ENCODE results near the gene TP53I3.
"Not testable (repeated sequence)": the region's sequence is repeated elsewhere in the genome, so short reads cannot be mapped to it uniquely, and the experiment has no call there.

Gene TP53I3, protein sequence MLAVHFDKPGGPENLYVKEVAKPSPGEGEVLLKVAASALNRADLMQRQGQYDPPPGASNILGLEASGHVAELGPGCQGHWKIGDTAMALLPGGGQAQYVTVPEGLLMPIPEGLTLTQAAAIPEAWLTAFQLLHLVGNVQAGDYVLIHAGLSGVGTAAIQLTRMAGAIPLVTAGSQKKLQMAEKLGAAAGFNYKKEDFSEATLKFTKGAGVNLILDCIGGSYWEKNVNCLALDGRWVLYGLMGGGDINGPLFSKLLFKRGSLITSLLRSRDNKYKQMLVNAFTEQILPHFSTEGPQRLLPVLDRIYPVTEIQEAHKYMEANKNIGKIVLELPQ

DNA sequence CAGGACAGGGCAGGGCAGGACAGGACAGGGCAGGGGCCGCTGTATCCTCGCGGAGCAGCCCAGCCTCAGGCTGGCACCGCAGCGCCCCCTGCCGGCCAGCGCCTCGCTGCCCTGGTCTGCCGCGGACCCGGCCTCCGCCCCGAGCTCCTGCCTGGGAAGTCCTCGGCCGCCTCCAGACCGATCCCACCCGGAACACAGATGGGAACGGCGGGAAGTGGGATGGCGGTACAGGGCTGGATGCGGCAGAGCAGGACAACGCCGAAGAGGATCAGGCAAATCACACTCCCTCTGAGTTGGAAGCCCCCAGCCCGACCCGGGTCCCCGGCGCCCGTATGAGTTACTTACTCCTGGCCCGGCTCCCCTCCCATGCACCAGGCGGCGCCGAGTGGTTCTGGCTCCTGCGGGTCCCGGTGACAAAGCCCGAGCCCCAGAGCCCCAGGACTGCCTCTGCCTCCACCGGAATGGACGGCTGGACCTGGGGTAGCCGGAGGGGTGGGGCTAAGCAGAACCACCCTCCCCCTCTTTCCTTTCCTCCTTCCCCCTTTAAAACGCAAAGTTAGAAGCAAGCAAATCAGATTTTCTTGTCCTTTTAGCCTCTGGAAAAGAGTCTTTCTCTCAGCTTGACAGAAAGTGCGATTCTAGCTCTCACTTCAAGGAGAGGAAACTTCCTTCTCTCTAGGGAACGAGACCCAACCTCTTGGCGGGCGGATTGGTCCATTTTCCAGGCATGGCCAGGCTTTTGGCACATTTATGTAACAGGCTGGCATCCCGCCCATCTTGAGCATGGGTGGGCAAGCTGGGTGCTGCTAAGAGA, at the start of gene TP53I3:
Gene TP53I3, minus strand, starts transcription at position 449 of the 814 bp plus-strand sequence. CDS start 508 bp downstream, outside the sequence.
- DNase-seq (ENCODE audit: low read depth in 2 of 2) = peak; percentile 77 to 78

DNA sequence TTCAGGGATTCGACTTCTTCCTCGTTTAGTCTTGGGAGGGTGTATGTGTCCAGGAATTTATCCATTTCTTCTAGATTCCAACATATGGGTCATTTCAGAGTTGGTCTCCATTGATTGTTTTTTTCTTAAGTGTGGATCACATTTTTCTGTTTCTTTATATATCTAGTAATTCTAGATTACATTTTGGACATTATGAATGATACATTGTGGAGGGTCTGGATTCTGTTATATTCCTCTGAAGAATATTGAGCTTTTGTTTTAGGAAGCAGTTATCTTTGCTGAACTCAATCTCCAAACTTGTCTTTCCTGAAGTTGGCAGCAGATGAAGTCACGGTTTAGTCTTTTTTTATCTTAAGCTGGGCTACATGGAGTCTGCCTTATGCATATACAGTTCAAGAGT, 47.9 kb upstream of the TP53I3 start:
- DNase-seq (ENCODE audit: low read depth in 2 of 2) = no peak

DNA sequence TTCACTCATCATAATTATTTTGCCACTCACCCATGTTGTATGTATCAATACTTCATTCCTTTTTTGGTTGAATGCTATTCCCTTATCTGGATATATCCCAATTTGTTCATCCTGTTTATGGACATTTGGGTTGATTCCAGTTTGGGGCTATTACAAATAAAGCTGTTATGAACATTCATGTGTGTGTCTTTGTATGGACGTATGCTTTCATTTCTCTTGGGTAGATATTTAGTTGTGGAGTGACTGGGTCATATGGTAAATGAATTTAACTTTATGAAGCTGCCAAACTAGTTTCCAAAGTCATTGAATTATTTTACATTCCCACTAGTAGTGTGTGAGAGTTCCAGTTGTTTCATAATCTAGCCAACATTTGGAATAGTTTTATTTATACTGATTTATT, 41.3 kb upstream of the TP53I3 start:
- no peak for DNase-seq (ENCODE audit: low read depth in 2 of 2)

DNA sequence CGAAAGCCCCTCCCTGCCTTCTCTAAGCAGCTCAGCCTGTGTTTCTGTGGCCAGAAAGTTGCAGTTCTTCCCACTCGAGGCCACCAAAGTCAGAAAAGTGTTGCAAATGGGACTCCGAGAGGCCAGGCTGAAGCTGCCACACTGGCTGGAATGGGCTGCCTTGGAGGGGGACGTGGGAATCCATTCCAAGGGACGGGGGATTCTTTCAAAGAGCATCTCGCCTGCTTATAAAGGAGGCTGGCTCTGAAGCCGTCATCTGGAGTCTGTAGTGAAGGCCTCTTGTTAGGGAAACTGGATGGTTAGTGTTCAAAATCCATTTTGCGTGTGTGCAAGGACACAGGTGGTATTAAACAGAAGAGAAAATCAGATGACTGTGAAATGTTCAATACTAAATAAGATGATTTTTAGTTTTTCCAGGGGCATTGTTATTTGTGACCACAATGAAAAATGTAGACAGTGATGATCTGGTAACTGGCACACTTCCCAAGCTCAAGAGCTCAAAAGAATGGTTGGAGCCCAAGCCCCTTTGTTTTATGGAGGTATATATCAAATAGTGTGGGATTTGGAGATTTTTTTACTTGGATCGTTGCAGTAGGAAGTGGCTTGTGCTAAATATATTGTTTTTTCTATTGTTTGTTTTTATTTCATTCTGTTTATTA, 39.4 kb upstream of the TP53I3 start:
- no peak for DNase-seq (ENCODE audit: low read depth in 2 of 2)

DNA sequence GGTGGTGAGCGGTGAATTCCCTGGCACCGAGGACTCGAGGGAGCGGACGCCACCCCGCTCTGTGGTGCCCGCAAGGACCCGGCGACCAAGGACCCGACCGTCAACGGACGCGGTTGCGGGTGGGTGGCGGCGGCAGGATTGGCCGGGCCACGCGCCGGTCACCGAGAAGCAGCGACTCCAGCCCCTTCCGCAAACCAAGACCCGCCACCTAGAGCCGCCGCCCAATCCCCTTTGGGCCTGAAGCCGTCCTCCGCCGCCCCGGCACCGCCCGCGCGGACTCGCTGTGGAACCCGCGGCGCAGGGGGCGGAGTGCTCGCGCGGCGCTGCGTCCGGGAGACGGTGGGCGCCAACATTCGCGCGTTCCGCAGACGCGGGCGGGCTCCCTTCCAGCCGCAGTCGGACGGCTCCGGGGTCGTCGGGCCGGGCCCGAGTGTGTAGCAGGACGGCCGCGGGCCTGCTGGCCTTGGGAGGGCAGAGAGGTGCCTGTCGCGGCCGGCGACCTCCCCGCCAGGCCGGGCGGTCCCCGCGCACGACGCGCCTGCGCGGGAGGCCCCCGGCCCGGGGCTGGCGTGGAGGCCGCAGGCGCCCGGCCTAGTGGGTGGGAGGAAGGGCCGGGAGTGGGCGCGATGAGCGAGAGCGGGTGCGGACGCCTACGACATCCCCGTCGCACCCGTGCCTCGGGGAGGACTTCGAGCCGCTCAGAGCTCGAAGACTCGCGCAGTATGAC, 38.7 kb upstream of the TP53I3 start, which contains the start of the genes FAM228B and PFN4:
Gene FAM228B, plus strand, starts transcription at position 275 of the 727 bp plus-strand sequence. CDS start 893 bp downstream, outside the sequence.
Gene PFN4, minus strand, starts transcription at position 140 of the 727 bp plus-strand sequence. CDS start 799 bp downstream, outside the sequence.
- peak; percentile 26 to 57 for DNase-seq (ENCODE audit: low read depth in 2 of 2)

DNA sequence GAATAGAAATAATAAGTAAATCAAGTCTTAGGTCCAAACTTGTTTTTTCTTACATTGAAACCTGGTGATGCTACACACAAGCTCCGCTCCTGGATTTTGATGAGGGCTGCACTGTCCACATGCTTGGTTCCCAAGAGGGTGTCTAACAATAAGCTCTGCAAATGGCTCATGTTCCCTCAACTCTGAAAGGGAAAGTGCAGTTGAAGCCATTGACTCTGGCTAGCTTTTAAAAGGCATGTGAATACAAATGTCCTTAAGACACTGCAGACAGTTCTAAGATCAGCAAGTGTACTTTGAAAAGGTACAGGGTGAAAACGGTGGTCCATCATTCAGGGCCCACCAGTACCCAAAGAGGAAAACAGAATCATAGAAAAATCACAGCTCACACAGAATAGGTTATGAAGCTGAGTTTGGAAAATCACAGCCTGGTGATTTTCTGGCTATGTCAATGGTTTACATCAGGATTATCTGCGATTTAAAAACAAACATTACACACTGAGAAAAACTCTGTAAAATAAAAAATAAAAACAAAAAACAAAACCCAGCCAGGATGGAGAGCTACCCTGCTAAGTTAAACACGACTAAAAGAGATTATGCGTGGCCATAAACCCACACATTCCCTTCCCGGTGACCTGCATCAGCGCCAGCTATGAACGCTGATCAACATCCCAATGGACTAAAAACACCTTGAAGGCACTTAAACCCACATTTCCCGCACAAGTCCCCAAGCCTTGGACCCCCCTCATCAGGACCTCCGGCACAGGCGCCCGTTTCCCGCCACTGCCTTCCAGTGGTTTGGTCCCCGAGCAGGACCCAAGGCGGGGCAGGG, 37.9 kb upstream of the TP53I3 start:
- no peak for DNase-seq (ENCODE audit: low read depth in 2 of 2)

DNA sequence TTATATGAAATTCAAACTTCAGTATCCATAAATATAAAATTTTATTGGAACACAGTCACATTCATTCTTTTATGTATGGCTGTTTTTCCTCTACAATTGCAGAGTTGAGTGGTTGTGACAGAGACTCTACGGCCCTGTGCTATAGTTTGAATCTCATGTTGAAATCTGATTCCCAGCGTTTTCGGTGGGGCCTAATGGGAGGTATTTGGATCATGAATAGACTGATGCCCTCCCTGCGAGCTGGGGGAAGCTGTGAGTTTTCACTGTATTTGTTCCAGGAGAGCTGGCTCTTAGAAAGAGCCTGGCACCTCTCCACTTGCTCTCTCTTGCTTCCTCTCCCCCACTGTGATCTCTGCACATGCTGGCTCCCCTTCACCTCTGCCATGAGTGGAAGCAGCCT, 36.8 kb upstream of the TP53I3 start:
- DNase-seq (ENCODE audit: low read depth in 2 of 2) = no peak

DNA sequence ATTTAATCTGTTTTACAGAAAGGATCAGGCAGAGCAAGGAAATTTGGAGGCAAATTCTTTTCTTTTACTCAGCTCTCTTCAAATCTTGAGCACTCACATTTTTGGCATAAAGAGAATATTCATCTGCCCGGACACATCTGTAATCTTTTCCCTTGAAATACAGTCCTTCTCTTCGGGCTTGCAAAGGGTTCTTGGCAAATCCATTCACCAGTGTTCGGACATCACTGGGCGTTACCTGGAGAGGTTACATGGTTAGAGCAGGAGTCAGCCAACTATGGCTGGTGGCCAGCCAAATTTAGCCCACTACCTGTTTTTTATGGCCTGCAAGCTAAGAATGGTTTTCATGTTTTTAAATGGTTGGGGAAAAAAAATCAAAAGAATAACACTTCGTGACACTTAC, 36.4 kb upstream of the TP53I3 start:
- DNase-seq (ENCODE audit: low read depth in 2 of 2) = no peak

DNA sequence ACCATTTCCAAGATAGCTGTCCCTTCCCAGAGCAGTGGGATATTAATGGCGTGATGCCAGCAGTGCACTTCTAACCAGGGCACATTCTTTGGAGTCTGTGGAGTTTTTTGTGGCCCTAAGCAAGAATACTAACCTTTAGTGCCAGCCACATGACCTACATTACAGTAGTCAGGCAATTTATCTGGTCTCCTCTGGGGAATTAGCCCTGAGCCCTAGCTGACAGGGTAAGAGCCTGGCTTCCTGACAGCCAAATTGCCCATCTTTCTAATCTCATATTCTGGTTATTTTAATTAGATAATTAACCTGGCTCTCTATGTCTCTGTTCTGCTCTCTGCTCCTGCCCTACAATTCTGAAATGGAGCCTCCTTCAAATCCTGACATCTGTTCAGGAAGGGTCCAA, 33.3 kb upstream of the TP53I3 start:
- no peak for DNase-seq (ENCODE audit: low read depth in 2 of 2)

DNA sequence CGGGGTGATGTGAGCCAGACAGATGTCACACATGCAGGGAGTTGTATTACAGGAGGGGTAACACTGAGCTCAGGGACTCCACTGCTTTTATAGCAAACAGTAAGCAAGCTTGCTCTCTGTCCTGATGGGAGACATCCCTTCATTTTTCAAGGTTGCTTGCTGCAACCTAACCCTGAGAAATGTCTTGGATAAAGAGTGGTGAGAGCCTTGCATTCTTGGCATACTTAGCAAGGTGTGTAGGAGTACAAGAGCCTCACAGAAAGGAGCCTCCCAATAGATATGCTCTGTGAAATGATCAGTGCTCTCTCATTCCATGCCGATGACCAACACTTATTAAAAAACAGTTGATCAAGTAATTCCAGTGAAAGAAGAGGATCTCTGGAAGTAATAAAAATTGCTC, 30.4 kb upstream of the TP53I3 start:
- no peak for DNase-seq (ENCODE audit: low read depth in 2 of 2)

DNA sequence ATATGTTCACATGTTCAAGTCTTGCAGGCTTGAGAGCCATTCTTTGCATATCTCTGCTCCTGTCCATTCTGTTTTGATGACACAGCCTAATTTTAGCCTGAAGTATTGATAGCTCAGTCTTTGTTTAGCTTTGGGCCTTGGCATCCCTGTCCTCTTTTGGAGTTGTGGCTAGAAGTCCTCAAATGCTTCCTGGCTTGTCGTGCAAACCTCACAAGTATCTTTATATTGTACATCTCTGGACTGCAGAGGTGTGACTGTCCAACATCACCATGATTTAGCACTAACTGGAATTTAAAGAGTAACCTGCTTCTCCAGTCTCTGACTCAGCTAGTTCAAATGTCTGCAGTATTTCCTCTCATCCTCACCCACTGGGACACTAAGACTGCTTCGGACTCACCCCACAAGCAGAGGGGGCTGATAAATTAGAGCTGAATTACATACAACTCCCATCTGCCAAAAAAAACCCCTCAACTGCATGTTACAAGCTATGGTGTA, 26.8 kb upstream of the TP53I3 start:
- DNase-seq (ENCODE audit: low read depth in 2 of 2) = no peak

DNA sequence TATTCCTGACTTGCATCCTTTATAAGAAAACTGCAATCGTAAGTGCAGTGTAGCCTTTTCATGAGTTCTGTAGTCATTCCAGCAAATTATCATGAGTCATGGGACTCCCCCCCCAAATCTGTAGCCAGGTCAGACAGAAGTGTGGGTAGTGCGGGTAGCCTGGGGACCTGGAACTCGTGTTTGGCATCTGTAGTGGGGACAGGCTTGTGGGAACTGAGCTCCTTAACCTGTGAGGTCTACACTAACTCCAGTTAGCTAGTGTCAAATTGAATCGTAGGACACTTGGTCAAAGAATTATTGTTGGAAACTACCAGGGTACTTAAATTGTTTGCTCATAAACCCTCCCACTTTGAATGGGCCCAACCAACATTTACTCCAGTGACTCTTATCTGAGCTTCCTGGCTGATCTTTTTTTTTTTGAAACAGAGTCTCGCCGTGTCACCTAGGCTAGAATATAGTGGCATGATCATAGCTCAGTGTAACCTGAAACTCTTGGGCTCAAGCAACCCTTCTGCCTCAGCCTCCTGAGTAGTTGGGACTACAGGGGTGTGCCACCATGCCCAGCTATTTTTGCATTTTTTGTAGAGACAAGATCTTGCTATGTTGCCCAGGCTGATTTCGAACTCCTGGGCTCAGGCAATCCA, 26.1 kb upstream of the TP53I3 start:
- DNase-seq (ENCODE audit: low read depth in 2 of 2) = no peak

DNA sequence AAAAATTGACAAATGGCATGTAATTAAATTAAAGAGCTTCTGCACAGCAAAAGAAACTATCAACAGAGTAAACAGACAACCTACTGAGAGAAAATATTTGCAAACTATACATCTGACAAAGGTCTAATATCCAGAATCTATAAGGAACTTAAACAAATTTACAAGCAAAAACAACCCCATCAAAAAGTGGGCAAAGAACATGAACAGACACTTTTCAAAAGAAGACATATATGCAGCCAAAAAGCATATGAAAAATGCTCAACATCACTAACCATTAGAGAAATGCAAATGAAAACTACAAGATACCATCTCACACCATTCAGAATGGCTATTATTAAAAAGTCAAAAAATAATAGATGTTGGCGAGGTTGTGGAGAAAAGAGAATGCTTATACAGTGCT, 24.8 kb upstream of the TP53I3 start:
- DNase-seq (ENCODE audit: low read depth in 2 of 2) = not testable (repeated sequence)

DNA sequence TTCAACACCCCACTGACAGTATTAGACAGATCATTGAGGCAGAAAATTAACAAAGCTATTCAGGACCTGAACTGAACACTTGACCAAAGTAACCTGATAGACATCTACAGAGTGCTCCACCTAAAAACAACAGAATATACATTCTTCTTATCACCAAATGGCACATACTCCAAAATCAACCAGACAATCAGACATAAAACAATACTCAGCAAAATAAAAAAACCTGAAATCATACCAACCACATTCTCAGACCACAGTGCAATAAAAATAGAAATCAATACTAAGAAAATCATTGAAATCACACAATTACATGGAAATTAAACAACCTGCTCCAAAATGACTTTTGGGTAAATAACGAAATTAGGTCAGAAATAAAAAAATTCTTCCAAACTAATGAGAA, 22.7 kb upstream of the TP53I3 start:
- DNase-seq (ENCODE audit: low read depth in 2 of 2) = no peak

DNA sequence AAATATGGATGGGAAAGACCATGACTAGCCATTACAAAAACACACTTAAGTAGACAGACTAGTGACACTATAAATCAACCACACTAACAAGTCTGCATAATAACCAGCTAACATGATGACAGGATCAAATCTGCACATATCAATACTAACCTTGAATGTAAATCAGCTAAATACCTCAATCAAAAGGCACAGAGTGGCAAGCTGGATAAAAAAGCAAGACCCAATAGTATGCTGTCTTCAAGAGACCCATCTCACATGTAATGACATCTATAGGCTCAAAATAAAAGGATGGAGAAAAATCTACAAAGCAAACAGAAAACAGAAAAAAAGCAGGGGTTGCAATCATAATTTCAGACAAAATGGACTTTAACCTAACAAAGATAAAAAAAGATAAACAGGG, 22.2 kb upstream of the TP53I3 start:
- DNase-seq (ENCODE audit: low read depth in 2 of 2) = no peak

DNA sequence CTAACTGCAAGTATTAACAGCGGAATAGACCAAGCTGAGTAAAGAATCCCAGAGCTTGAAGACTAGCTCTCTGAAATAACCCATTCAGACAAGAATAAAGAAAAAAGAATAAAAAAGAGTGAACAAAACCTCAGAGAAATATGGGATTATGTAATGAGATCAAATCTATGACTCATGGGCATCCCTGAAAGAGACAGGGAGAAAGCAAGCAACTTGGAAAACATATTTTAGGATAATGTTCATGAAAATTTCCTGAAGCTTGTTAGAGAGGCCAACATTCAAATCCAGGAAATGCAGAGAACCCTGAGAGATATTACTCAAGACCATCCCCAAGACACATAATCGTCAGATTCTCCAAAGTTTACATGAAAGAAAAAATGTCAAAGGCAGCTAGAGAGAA, 21.2 kb upstream of the TP53I3 start:
- DNase-seq (ENCODE audit: low read depth in 2 of 2) = no peak

DNA sequence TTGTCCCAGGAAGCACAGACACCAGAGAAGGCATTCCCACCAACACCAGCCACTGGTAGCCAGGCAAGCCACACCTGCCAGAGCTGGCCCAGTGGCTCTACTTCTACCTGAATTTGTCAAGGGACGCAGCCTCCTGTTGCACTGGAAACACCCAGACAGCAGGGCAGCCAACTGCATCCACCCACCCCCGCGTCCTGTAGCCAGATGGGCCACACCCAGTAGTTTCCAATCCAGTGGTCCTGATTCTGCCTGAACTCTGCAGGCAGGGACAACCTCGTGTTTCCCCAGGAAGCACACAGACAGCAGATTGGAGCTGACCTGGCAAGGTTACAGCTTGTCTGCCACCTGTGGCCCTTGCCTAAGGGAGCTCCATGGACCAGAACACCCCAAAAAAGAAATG, 20.3 kb upstream of the TP53I3 start:
- DNase-seq (ENCODE audit: low read depth in 2 of 2) = no peak

DNA sequence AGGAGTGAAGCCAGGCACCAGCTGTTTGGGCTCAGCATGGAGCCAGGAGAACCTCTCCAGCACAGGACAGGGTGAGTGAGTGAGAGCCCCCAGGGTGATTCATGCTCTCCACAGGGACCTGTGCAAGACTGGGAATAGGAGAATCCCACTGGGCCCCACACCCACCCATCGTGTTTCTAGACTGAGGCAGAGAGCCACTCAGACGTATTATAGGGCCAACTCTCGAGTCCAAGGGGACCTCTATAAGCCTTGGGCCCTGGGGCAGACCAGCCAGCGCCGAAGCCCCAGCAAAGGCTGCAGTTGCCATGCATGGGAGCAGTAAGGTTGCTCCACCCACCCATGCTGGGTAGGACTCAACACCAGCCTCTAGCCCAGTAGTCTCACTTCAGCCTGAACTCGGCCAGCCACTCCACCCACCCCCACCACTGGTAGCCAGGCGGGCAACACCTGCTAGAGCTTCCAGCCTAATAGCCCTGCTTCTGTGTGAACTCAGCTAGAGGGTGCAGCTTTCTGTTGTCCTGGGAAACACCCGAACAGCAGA, 19.5 kb upstream of the TP53I3 start:
- DNase-seq (ENCODE audit: low read depth in 2 of 2) = no peak

DNA sequence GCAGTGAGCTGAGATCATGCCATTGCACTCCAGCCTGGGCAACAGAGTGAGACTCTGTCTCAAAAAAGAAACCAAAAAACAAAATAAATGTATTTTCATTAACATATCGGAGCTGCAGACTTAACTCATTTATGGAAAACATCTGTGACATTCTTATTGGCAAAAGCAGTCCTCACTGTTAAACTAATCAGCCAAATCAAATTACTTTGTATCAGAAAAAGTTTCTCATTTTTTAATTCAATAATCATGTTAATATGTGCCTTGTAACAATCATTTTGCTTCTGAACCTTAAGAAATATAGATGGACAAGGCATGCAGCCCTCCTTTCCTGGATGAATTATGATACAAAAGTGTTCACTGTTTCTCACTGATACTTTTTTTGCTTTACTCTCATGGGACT, 18.0 kb upstream of the TP53I3 start:
- no peak for DNase-seq (ENCODE audit: low read depth in 2 of 2)

DNA sequence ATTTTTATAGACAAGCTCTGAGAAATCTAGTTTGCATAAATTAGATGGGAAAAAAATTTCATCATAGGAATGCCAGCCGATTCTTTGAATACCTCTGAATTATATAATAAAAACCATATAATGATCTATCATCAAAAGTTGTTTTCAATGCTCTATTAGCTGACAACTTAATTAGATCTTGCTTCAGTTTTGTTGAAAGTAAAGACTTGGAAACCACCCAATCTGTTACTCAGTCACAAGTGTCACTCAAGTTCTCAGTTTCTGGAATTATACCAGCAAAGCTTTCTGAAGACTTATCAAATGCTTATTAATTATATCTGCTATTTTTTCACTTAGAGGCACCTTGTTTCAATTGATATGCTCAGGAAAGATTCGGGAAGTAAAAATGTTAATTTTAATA, 17.4 kb upstream of the TP53I3 start:
- DNase-seq (ENCODE audit: low read depth in 2 of 2) = no peak
